Ishikawa (cell line): ENCODE results near the gene MND1.

Source experiments
- CEBPB ChIP-seq: IDR thresholded peaks from 2 replicates; pipeline ENCODE4 v1.6.1; 2012
- CREB1 ChIP-seq: IDR thresholded peaks from 2 replicates; pipeline ENCODE4 v1.6.1; 2012; ENCODE audit warnings: low read depth
- EGR1 ChIP-seq: IDR thresholded peaks from 2 replicates; pipeline ENCODE4 v1.6.1; 2012
- EP300 ChIP-seq: IDR thresholded peaks from 2 replicates; pipeline ENCODE4 v1.6.1; 2012; ENCODE audit warnings: borderline replicate concordance
- FOXM1 ChIP-seq: IDR thresholded peaks from 2 replicates; pipeline ENCODE4 v1.6.1; 2012; ENCODE audit warnings: low read depth, borderline replicate concordance
- NFIC ChIP-seq: IDR thresholded peaks from 2 replicates; pipeline ENCODE4 v1.6.1; 2012
- RAD21 ChIP-seq: IDR thresholded peaks from 2 replicates; pipeline ENCODE4 v1.6.1; 2012; ENCODE audit warnings: low read depth
- REST ChIP-seq: IDR thresholded peaks from 2 replicates; pipeline ENCODE4 v1.6.1; 2012; ENCODE audit warnings: low read depth, mild to moderate bottlenecking
- TAF1 ChIP-seq: IDR thresholded peaks from 2 replicates; pipeline ENCODE4 v1.6.1; 2012; ENCODE audit warnings: low read depth, mild to moderate bottlenecking
- TCF12 ChIP-seq: IDR thresholded peaks from 2 replicates; pipeline ENCODE4 v1.6.1; 2012; ENCODE audit warnings: low read depth
- TEAD4 ChIP-seq: IDR thresholded peaks from 2 replicates; pipeline ENCODE4 v1.6.1; 2012
- YY1 ChIP-seq: IDR thresholded peaks from 2 replicates; pipeline ENCODE4 v1.6.1; 2012; ENCODE audit warnings: low read depth
- ZBTB7A ChIP-seq: IDR thresholded peaks from 2 replicates; pipeline ENCODE4 v1.6.1; 2012; ENCODE audit warnings: low read depth
- TF ChIP-seq, protein P1 (sequence below): IDR thresholded peaks from 2 replicates; pipeline ENCODE4 v1.6.1; 2012
- TF ChIP-seq, protein P2 (sequence below): IDR thresholded peaks from 2 replicates; pipeline ENCODE4 v1.6.1; 2012

The MND1 gene

GRCh38 chr4:153439831-153440230 lies 95.3 kb downstream of the MND1 start:
- TF ChIP-seq TAF1 (no peak), REST (no peak), EP300 (no peak), TEAD4 (no peak), NFIC (no peak), CEBPB (no peak), EGR1 (no peak), FOXM1 (no peak), YY1 (no peak)

DNA sequence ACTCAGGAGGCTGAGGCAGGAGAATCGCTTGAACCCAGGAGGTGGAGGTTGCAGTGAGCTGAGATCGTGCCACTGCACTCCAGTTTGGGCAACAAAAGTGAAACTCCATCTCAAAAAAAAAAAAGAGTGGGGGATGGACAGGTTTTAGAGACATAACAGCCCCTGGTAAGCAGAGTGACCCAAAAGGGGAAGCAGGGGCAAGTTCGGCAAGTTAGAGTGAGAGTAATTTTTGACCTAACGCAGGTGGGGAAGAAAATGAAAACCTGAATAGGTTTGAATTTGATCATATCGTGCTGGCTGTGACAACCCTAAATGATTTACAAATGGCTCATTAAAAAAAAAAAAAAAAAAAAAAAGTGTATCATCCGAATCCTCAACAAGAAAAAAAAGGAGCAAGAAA lies 96.0 kb downstream of the MND1 start:
- TF ChIP-seq CEBPB: no peak
- no peak for TF ChIP-seq RAD21
- TF ChIP-seq, protein P1, sequence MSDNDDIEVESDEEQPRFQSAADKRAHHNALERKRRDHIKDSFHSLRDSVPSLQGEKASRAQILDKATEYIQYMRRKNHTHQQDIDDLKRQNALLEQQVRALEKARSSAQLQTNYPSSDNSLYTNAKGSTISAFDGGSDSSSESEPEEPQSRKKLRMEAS: no peak
- TF ChIP-seq TCF12: no peak
- no peak for TF ChIP-seq TAF1
- TF ChIP-seq CREB1: no peak
- no peak for TF ChIP-seq EGR1
- no peak for TF ChIP-seq NFIC
- TF ChIP-seq EP300: no peak
- TF ChIP-seq, protein P2, sequence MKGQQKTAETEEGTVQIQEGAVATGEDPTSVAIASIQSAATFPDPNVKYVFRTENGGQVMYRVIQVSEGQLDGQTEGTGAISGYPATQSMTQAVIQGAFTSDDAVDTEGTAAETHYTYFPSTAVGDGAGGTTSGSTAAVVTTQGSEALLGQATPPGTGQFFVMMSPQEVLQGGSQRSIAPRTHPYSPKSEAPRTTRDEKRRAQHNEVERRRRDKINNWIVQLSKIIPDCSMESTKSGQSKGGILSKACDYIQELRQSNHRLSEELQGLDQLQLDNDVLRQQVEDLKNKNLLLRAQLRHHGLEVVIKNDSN: no peak
- TF ChIP-seq FOXM1: no peak
- TF ChIP-seq YY1: no peak

DNA sequence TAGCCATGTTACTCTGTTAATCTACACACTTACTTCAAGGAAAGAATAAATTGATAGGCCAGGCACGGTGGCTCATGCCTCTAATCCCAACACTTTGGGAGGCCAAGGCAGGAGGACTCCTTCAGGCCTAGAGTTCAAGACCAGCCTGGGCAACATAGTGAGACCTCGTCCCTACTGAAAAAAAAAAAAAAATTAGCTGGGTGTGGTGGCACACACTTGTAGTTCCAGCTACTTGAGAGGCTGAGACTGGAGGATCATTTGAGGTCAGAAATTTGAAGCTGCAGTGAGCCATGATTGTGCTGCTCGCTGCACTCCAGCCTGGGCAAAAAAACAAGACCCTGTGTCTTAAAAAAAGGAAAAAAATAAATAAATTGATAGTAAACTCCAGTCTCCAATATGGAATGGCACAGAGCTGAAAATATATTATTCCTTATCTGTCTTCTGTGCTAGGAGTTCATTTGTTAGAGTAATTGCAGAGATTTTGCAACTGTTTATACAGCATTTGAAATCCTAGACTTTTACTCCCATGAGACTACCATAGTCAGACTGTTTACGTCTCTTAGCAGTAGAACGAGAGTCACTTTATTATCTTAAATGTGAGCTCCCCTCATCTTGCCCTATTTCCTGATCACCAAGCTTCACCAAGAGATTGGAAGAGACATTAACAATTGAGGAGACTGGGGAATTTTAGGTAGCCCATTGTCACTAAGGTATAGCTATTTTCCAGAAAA lies 102.9 kb downstream of the MND1 start:
- TF ChIP-seq, protein P2: no peak
- TF ChIP-seq TCF12: no peak
- no peak for TF ChIP-seq FOXM1
- no peak for TF ChIP-seq RAD21
- no peak for TF ChIP-seq EGR1
- TF ChIP-seq, protein P1: no peak
- TF ChIP-seq TEAD4: no peak
- no peak for TF ChIP-seq CREB1
- TF ChIP-seq YY1: no peak
- no peak for TF ChIP-seq EP300
- no peak for TF ChIP-seq NFIC
- no peak for TF ChIP-seq CEBPB
- TF ChIP-seq ZBTB7A: no peak
- no peak for TF ChIP-seq TAF1

GRCh38 chr4:153448003-153448731 lies 103.7 kb downstream of the MND1 start:
- TF ChIP-seq RAD21: no peak
- TF ChIP-seq TEAD4: no peak
- no peak for TF ChIP-seq EGR1
- TF ChIP-seq FOXM1: no peak
- no peak for TF ChIP-seq CEBPB
- TF ChIP-seq, protein P1: peak; percentile 68; the same call in 1 of the 2 replicates
- TF ChIP-seq YY1: no peak
- TF ChIP-seq REST: no peak

- TF ChIP-seq CEBPB (no peak), TAF1 (no peak)
These were observed 104.8 kb downstream of the MND1 start for GRCh38 chr4:153449338-153449737.
